DMS153 (cell line): ENCODE data around the gene SLC39A9.

Experiments
- DNase-seq: peaks from one replicate; lab custom pipeline; 2025; lab: John Stamatoyannopoulos, UW

SLC39A9 gene, protein sequence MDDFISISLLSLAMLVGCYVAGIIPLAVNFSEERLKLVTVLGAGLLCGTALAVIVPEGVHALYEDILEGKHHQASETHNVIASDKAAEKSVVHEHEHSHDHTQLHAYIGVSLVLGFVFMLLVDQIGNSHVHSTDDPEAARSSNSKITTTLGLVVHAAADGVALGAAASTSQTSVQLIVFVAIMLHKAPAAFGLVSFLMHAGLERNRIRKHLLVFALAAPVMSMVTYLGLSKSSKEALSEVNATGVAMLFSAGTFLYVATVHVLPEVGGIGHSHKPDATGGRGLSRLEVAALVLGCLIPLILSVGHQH

DNA sequence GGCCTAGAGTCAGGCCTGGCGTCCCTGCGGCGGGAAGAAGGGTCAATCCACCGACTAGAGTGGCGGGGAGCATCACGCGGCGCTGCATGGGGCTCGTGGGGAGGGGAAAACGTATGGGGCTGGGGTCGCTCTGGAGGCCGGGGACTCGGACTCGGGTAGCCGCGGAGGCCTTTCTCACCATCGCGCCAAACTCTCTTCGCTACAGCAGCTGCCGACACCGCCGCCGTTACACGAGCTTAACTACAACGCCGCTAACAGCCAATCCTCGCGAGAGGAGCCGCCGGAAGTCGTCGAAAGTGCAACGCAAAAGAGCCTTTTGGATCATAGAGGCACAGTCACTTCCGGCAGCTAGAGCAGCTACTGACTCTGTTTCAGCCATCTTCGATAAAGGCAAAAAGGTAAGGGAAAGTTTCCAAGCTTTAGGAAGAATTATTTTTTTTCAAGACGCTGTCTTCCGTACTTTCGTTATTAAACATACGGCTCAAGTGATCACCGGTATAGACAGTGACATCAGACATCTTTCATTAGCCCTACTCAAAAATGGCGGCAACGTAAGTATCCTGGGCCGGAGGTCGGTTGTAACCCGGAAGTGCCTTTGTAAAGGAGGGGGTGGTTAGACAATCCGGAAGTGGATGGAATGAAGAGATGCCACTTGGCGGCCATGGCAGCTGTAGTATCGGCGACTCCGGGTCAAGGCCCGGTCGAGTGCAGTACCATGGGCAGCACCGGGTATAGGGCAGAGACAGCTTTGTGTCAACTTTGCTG is at the start of gene SLC39A9, which contains the start of gene ERH:
TSS of gene SLC39A9 (plus strand) at position 640 of the 765 bp plus-strand sequence. CDS start 678 bp downstream, outside the sequence.
TSS of gene ERH (minus strand) at position 247 of the 765 bp plus-strand sequence. CDS start at position 181, 66 bp downstream.
- peak; percentile 96 for DNase-seq

DNA sequence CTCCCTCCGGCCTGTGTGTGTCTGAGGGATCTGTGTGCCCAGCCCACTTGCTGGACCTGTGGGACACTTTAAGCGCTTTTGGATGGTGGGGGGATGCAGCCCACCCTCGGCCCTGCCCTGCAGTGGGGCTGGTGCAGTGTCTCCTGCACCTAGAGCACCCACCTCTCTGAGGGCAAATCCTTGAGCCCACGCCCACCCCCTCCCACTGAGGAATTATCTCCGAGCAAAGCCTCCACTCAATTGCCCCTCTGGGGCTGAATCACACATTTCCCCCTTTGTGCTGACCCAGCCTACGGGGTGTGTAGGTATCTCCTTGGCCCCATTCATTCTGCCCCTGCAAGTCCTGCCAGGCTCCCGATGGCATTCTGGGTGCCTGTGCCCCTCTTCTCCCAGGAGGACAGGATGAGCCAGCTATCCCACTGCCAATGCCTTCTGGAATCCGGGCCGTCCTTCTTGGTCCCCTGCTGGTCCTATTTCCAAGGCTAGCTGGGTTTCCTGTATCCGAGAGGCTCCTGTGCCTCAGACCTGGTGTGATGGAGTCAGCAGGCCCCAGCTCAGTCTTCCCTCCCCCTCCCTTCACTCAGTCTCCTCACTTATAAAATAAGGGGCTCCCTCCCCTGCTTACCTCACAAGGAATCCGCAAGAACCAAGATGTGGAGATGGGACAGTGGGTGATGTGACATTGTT is 49.3 kb upstream of the SLC39A9 start:
- no peak for DNase-seq

- no peak for DNase-seq
Observed at GRCh38 chr14:69350892-69351291, 47.6 kb upstream of the SLC39A9 start.

DNA sequence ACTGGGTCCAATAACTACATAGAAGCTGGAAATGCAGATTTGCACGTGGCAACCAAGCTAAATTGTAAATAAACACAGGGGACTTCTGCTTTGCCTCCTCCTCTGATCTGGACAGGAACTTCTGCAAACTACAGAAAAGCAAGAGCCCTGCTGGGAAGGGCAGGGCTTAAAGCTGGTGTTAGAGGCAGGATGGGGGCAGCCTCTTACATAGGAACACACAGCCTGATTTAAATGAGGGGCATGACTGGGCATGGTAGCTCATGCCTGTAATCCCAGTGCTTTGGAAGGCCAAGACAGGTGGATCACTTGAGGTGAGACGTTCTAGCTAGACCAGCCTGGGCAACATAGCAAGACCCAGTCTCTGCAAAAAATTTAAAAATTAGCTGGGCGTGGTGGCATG is 47.1 kb upstream of the SLC39A9 start:
- DNase-seq, result no peak

- DNase-seq, result no peak
Observed at GRCh38 chr14:69351911-69352310, 46.6 kb upstream of the SLC39A9 start.

DNA sequence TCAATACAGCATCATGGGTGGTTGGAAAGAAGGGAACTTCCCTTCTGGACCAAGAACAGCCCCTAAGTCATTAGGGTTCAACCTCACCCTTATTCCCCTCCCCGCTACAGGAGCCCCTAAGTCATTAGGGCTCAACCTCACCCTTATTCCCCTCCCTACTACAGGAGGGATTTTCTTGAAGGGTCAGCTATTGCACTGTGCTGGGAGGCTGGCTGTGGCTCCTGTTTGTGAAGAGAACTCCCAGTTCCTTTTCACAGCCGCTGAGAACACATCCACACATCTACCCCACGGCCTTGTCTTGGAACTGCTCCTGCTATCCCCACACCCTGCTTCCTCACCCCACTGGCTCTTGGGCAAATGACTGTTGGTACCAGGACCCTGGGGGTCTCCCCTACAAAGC is 45.3 kb upstream of the SLC39A9 start:
- no peak for DNase-seq

DNA sequence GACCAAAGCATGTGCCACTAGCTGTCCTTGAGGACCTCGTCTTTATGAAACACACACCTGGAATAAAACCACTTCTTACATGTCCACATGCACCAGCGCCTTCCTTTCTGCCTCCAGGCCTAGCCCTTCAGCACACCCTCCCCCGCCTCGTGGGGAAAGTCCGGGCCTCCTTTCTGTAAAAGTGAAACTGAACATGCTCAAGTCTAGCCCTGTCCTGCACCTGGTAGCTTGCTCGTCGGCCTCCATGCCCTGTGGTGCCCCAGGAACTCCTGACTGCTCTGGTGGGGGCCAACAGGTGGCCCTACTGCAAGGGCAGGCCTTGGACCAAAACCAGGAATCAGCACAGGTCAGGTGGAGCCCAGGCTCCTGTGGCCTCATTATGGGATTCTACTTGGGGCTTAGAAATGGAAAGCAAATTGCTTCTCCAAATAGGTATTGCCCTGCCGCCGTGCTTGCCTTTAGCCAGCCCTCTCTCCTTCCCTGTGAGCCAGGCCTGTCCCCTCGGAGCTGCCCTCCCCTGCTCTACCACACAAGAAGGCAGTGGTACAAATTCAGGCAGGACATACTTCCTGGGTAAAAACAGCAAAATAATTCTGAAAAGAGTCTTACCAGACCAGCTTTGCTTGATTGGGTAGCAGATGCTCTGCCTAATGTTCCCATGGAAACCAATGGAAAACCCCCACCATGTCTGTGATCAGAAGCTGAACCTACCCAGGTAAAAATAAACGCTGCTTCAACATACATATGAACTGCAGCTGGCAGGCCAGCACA is 43.9 kb upstream of the SLC39A9 start:
- DNase-seq, result no peak

DNA sequence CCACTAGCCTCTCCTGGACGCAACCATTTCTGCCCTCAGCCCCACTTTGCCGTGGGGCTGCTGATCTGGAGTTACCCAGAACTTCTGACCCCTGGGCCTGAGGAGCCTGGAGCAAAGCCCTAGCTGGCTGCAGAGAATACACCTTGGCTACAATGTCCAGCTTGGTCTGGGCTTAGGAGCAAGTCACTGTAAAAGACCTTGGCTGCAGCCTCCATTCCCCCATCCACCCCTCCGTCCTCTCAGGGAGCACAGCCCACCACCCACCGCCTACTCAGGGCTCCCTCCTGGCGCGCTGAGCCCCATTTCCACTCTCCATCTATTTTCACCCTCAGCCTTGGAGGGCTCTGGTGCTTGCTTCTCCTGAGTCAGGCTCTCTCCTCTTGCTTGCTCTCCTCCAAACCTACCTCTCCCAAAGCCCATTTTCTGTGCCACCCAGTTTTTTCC is 43.3 kb upstream of the SLC39A9 start:
- DNase-seq, result no peak

DNA sequence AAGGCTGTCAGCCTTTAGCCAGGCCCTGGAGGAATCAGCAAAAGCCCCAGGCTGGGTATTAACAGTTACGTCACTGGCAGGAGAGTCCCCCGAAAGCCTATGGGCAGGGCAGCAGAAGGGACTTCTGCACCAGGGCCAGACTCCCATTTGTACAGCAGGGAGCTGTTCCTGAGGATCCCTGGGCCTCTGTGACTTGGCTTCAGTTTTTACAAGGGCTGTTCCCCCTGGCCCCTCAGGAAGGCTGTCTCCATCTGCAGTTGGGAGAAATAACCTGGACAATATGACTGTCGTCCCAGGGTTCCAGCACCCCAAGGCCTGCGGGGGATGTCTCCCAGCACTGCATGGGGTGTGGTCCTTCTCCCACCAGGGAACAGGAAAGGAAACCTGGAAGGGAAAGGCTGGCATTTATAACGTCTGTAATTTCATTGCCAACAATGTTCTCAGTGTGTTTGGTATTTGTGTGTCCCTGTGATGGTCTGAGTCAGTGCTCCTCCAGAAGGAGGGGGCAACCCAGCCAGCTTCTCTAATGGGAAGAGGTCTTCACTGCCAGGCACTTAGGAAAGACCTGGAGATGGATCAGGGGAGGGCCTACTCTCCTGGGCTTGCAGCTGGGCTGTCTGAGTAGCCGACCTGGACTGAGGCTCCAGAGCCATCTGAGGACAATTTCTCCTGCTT is 42.7 kb upstream of the SLC39A9 start:
- DNase-seq, result no peak

DNA sequence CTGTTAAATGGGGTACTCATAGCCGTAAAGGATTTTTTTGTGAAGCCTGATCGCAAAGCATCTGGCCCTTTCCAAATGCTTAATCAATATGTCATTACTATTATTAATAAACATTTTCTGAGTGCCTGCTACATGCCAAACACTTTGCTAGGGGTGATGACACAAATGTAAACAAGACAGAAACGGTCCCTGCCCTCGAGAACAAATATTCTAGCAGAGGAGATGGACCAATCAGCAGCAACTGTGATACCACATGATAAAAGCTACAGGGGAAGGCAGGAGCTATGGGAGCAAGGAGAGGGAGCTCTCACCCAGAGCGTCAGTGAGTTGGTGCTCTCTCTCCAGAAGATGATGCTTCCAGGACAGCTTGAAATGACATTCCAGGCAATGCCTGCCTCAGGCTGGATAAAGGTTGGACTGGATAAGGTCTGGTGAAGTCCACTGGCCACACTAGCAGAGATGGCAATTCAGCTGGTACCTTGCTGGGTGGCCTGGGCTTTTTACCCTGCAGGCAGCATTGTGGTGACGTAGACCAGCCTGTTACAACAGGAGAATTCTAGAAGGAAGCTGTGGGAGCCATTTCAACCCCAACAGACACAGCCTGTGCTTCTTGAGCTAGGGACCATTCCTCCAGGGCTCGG is 41.5 kb upstream of the SLC39A9 start:
- DNase-seq, result no peak

GRCh38 chr14:69357544-69358200 is 40.8 kb upstream of the SLC39A9 start:
- DNase-seq, result no peak

- DNase-seq, result no peak
Observed at GRCh38 chr14:69358233-69358963, 40.1 kb upstream of the SLC39A9 start.

GRCh38 chr14:69358966-69359365 is 39.5 kb upstream of the SLC39A9 start:
- no peak for DNase-seq

DNA sequence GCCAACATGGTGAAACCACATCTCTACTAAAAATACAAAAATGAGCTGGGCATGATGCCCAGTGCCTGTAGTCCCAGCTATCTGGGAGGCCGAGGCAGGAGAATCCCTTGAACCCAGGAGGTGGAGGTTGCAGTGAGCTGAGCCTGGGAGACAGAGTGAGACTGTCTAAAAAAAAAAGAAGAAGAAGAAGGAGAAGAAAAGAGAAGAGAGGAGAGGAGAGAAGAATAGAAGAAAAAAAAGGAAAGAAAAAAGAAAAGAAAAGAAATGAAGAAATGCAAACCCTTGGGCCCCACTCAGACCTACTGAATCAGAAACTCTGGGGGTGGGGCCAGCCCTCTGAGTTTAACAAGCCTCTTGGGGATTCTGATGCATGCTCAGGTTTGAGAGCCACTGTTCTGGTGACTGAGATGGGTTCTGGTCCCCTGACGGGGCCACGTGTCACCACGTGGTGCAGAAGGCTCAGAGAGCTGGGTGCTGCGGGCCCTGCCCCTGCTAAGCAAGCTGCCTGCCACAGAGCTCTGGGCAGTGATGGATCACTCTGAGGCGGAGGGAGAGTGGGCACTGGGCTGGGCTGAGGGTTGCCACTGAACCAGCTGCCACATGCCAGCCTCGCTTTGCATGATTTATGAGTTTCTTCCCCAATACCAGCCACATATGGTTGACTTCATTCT is 37.9 kb upstream of the SLC39A9 start:
- no peak for DNase-seq

DNA sequence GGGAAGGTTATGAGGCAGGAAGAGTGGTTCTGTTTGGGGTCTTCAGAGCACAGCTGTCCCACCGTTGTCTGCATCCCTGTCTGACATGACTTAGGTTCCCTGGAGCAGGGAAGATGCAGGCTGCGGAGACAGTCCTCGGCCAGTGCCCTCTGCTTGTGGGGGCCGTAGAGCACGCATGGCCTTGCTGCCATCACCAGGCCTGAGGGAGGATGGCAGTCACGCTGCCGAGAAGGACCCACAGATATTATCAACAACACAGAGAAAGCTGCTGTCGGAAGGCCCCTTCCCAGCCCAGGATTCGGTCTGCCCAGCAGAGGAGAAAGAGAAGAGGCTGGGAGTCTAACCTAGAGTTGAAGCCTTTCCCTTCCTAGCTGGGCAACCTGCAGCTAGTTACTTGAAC is 35.4 kb upstream of the SLC39A9 start:
- DNase-seq, result no peak

DNA sequence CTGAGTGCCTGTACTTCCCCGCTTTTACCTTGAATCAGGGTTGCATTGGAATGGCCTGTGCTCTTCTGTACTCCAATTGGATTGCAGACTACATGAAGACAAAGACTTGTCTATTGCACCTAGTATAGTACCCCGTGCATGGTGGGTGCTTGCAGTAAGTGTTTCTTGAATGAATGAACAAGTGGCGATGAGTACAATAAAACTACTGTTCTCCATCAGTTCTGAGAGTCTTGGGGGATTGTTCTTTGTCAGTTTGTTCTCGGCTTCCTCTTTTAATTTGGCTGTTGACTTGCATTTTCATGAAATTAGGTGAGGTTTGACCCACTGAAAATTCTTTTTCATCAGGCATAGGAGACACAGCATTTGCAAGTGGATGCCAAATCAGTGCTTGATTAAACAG is 34.5 kb upstream of the SLC39A9 start:
- DNase-seq, result no peak

GRCh38 chr14:69364378-69364777 is 34.1 kb upstream of the SLC39A9 start:
- no peak for DNase-seq

- DNase-seq, result no peak
Observed at GRCh38 chr14:69366069-69366468, 32.4 kb upstream of the SLC39A9 start.

DNA sequence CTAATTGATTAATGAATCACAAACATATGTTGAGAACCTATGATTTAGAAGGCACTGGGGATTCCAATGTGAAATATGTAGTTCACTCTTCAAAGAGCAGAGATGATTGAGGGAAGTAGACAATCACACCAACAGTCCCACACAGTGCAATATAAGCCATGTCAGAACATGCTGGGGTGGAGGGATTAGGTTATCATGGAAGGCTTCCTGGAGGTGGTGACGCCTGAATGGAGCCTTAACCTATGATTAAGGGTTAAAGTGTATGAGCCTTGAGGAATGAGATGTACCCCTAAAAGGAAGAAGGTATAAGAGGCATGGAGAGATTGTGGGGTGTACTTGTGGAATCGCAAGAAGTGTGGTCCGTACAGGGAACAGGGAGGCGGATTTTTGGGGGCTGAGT is 31.7 kb upstream of the SLC39A9 start:
- no peak for DNase-seq
